Endothelial cell of umbilical vein (primary cell): Measurements from ENCODE around the gene HELQ.

Experiments
- EZH2 ChIP-seq: IDR thresholded peaks from 2 replicates; pipeline ENCODE4 v1.6.1; 2012; ENCODE audit warnings: borderline replicate concordance, low read depth, mild to moderate bottlenecking, moderate library complexity, low read length, inconsistent platforms; ENCODE audit not compliant: severe bottlenecking
- FOS ChIP-seq: IDR thresholded peaks from 2 replicates; pipeline ENCODE4 v1.6.1; 2011; ENCODE audit warnings: mild to moderate bottlenecking, low read length, moderate library complexity, borderline replicate concordance; ENCODE audit not compliant: insufficient read depth
- GATA2 ChIP-seq: IDR thresholded peaks from 2 replicates; pipeline ENCODE4 v1.7.0; 2011; ENCODE audit warnings: low read depth, mild to moderate bottlenecking, moderate library complexity, mixed read lengths, low read length; ENCODE audit not compliant: insufficient read length, insufficient read depth
- JUN ChIP-seq: IDR thresholded peaks from 2 replicates; pipeline ENCODE4 v1.6.1; 2011; ENCODE audit warnings: borderline replicate concordance, low read depth; ENCODE audit not compliant: insufficient read length, insufficient read depth
- MAX ChIP-seq: IDR thresholded peaks from 2 replicates; pipeline ENCODE4 v1.6.1; 2011; ENCODE audit not compliant: insufficient read depth, insufficient read length
- MYC ChIP-seq: IDR thresholded peaks from one replicate; pipeline ENCODE4 v1.6.1; 2011; ENCODE audit warnings: mild to moderate bottlenecking, low read depth, low read length
- POLR2A ChIP-seq: IDR thresholded peaks from 2 replicates; pipeline ENCODE4 v1.6.1; 2012; ENCODE audit warnings: low read depth, mild to moderate bottlenecking, control low read depth, low read length
- POLR2AphosphoS5 ChIP-seq: IDR thresholded peaks from 2 replicates; pipeline ENCODE4 v1.6.1; 2012; ENCODE audit warnings: low read depth, mild to moderate bottlenecking, control low read depth, low read length, moderate library complexity; ENCODE audit not compliant: insufficient read depth
- TF ChIP-seq, protein P1 (sequence below), 2 donors: IDR thresholded peaks; 1 replicate in 1 of 2; 2 replicates in 1 of 2; pipeline ENCODE4 v1.5.1; 2011; ENCODE audit warnings: low read length in 2 of 2, mild to moderate bottlenecking in 2 of 2, moderate library complexity in 2 of 2, control low read depth in 1 of 2, inconsistent platforms in 1 of 2, low read depth in 1 of 2; ENCODE audit not compliant: insufficient read depth in 1 of 2; ENCODE audit errors: extremely low read depth in 1 of 2

DNA sequence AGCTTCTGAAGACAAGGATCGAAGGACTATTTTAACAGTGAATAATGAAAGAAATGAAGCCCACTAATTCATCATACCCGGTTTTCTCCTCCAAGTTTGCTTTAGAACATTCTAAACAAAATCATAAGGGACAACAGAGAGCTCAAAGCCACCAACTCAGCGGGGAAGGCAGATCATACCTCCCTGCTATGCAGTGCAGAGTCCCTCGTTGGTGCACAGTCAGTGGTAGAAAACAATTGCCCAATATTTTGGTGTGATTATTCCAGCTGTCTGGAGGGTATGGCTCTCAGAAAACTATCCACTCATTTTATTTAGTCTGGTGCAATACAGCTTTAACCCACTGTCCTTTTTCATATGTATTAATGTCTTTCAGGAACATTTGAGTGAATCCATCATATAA is 61.7 kb downstream of the HELQ start:
- TF ChIP-seq GATA2 (no peak), MAX (no peak), EZH2 (no peak), POLR2A (no peak), MYC (no peak), POLR2AphosphoS5 (no peak), FOS (no peak), JUN (no peak)
- TF ChIP-seq, protein P1, sequence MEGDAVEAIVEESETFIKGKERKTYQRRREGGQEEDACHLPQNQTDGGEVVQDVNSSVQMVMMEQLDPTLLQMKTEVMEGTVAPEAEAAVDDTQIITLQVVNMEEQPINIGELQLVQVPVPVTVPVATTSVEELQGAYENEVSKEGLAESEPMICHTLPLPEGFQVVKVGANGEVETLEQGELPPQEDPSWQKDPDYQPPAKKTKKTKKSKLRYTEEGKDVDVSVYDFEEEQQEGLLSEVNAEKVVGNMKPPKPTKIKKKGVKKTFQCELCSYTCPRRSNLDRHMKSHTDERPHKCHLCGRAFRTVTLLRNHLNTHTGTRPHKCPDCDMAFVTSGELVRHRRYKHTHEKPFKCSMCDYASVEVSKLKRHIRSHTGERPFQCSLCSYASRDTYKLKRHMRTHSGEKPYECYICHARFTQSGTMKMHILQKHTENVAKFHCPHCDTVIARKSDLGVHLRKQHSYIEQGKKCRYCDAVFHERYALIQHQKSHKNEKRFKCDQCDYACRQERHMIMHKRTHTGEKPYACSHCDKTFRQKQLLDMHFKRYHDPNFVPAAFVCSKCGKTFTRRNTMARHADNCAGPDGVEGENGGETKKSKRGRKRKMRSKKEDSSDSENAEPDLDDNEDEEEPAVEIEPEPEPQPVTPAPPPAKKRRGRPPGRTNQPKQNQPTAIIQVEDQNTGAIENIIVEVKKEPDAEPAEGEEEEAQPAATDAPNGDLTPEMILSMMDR (IDR thresholded peaks at IDR 0.05; ENCODE audit: extremely low read depth in 1 of 2, insufficient read depth in 1 of 2, low read depth in 1 of 2, low read length in 2 of 2), result no peak
